GM13977 (cell line): ENCODE results near the gene MN1.
"Not testable (repeated sequence)": the region's sequence is repeated elsewhere in the genome, so short reads cannot be mapped to it uniquely, and the experiment has no call there.

ENCODE experiments used
- DNase-seq: peaks from one replicate; pipeline ENCODE4 v3.0.0; 2012; ENCODE audit warnings: low spot score
- CTCF ChIP-seq: IDR thresholded peaks from 2 replicates; pipeline ENCODE4 v1.5.1; 2012; ENCODE audit warnings: mild to moderate bottlenecking, control low read depth; ENCODE audit not compliant: insufficient read depth; ENCODE audit errors: extremely low read depth, missing control alignments
- in situ Hi-C: fragments of 300-500 bp; cut with MboI; formaldehyde crosslinking; loops from one replicate; pipeline ENCODE4 v1.12.0; 2022; ENCODE audit warnings: low sequenced_read_pairs, low pct_unique_long_range_greater_than_20kb, mixed read lengths, inconsistent platforms; ENCODE audit not compliant: unreplicated experiment

MN1 gene

GRCh38 chr22:27745809-27746208 lies 55.7 kb downstream of the MN1 start:
- DNase-seq: no peak
- in situ Hi-C loops: no loop called here
- no peak for TF ChIP-seq CTCF

- DNase-seq: no peak
- in situ Hi-C loops: no loop called here
- TF ChIP-seq CTCF: no peak
These were observed 56.4 kb downstream of the MN1 start for GRCh38 chr22:27745154-27745553.

- DNase-seq, in situ Hi-C loops: not testable (repeated sequence)
These were observed 57.5 kb downstream of the MN1 start for GRCh38 chr22:27744078-27744477.

- TF ChIP-seq CTCF: no peak
- in situ Hi-C loops: no loop called here
These were observed 61.3 kb downstream of the MN1 start for GRCh38 chr22:27740202-27740748.

GRCh38 chr22:27737521-27737920 lies 64.0 kb downstream of the MN1 start:
- in situ Hi-C loops: no loop called here
- TF ChIP-seq CTCF: no peak
- DNase-seq: no peak

More at GRCh38 chr22:27740202-27740748, 61.3 kb downstream of the MN1 start:
- DNase-seq: no peak

- DNase-seq: no peak
- no peak for TF ChIP-seq CTCF
- in situ Hi-C loops: no loop called here
These were observed 67.5 kb downstream of the MN1 start for GRCh38 chr22:27734066-27734465.

- TF ChIP-seq CTCF: no peak
- no peak for DNase-seq
- in situ Hi-C loops: no loop called here
These were observed 68.7 kb downstream of the MN1 start for GRCh38 chr22:27732841-27733240.
